Upper lobe of left lung (tissue), 6 donors: ENCODE data around the gene CCDC13. TPM values are rescaled to one million over a fixed set of nuclear protein-coding genes. Genes with fewer than 3 reads are reported as not detected.

ENCODE experiments used
- ATAC-seq, 2 donors: fragments of 200-7000 bp; cut with Tn5 transposase; one replicate each; pipeline ENCODE4 v1.9.1; 2022; ENCODE audit warnings: mild to moderate bottlenecking in 2 of 2, moderate library complexity in 2 of 2; ENCODE audit not compliant: low FRiP score in 2 of 2
- DNase-seq, 2 donors: peaks; one replicate each; pipeline ENCODE4 v3.0.0-alpha.2; 2019 to 2020
- H3K27ac ChIP-seq, 4 donors: fragments of 200-600 bp; sonication (generic); one replicate each; pipeline ENCODE4 v1.5.1; 2016 to 2019
- H3K27me3 ChIP-seq, 4 donors: fragments of 200-600 bp; sonication (generic); one replicate each; pipeline ENCODE4 v1.5.1; 2017 to 2019
- H3K36me3 ChIP-seq, 4 donors: fragments of 200-600 bp; sonication (generic); one replicate each; pipeline ENCODE4 v1.5.1; 2016 to 2019
- H3K4me1 ChIP-seq, 4 donors: fragments of 200-600 bp; sonication (generic); one replicate each; pipeline ENCODE4 v1.5.1; 2018 to 2019
- H3K4me3 ChIP-seq, 4 donors: fragments of 200-600 bp; sonication (generic); one replicate each; pipeline ENCODE4 v1.5.1; 2017 to 2019; ENCODE audit warnings: mild to moderate bottlenecking in 2 of 4, moderate library complexity in 1 of 4
- H3K9me3 ChIP-seq, 4 donors: fragments of 200-600 bp; sonication (generic); one replicate each; pipeline ENCODE4 v1.5.1; 2018 to 2019
- CTCF ChIP-seq, 6 experiments: fragments of 450-650 bp in 4 of 6; fragments of 200-600 bp in 2 of 6; sonication (generic) in 2 of 6; IDR thresholded peaks; one replicate each; pipeline ENCODE4 v1.5.1; 2016 to 2019; ENCODE audit warnings: antibody characterized with exemption in 6 of 6
- EP300 ChIP-seq, 4 donors: sonication (generic); formaldehyde crosslinking; IDR thresholded peaks; one replicate each; pipeline ENCODE4 v1.5.1; 2017; ENCODE audit warnings: antibody characterized with exemption in 4 of 4, control low read depth in 2 of 4
- POLR2A ChIP-seq, 4 donors: fragments of 450-650 bp; IDR thresholded peaks; one replicate each; pipeline ENCODE4 v1.5.1; 2016 to 2017; ENCODE audit warnings: antibody characterized with exemption in 4 of 4, mild to moderate bottlenecking in 2 of 4
- POLR2AphosphoS5 ChIP-seq, 2 donors: sonication (generic); formaldehyde crosslinking; IDR thresholded peaks; one replicate each; pipeline ENCODE4 v1.5.1; 2017; ENCODE audit warnings: antibody characterized with exemption in 2 of 2
- WGBS, 2 donors: methylation state at CpG; one replicate each; pipeline ENCODE4 v1.1.5; 2017 to 2018; 5-methylcytosine and 5-hydroxymethylcytosine counted together
- total RNA-seq, 6 donors: library from RNA; depleted of rRNA in 4 of 6; stranded (reverse); fragments of >200 nt in 4 of 6; gene quantifications; one replicate each; pipeline versions ENCODE4 v1.1.0 to v1.2.1, GENCODE V29; 2016 to 2021
- donor health status: DM: no; HTN: no; CAD: no; lungs with moderate emphysema.
- donor health status: DM: no; HTN: yes; CAD: no; lungs with severe emphysema.

CCDC13 gene
- total RNA-seq, 6 donors from 2014 or later: 2.1 to 12.8 (median 3.0) TPM

DNA sequence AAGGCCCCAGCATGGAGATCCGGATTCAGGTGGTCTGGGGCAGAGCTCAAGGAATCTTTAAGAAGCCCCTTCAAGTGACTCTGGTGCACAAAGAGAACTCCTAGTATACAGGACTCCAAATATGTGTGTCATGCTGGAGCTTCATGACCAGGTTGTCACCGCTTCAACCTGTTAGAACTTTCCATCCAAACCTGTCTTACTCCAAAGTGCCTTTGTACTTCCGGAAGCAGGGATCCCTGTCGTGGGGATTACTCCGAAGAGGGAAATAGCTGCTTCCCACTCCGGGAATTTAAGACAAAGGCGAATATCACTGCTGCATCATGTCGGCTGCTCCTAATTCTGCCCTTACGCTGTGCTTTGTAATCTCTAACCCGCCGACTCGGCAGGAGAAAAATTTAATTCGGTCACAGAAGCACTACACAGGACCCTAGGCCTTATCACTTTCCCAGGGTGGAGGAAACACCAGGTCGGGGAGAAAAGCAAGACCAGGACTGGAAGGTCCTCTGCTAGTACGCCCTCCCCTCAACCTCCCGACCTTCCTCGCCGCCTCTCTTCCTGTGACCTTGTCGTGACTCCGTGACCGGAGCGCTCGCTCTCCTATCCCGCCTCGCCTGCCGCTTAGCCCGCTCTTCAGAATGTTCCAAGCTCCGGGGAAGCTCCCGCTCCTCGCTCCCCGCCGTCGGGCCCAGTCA, 30.5 kb upstream of the CCDC13 start:
- DNase-seq: peak in 1 of 2 donors; percentile 44
- 1 to 4% methylated on average over 17 to 33 of the region's 33 CpGs for WGBS, 2 donors

DNA sequence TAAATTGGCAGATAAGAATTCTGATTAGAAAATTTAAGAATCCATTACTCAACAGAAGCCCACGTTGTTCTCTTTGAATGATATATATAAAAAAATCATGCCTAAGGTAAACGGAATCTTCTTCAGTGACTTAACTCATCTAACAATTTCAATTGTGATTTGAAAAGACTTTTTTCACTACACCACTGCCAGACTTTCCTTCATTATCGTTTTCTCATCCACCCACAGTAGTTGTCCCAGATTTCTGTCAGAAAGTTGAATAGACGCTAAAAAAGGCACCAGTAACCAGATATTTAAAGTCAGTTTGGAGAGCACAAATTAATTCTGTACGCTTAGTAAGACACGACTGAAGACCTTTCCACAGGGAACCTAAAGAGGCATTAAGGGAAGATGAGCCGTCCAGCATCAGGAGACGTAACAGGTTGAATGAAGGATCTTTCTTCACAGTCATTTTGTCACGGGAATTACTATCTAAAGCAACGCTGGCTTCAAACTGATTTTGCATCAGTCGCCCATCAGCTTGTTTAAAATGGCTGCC, 29.9 kb upstream of the CCDC13 start:
- Histone ChIP-seq H3K4me3 (peak overlapping the region; percentile 52 to 77 (median 68)), H3K36me3 (no peaks in the 10 kb centered on the region), H3K27ac (peak overlapping the region; percentile 91 to 98 (median 94)), H3K4me1 (peaks cover 26 to 44% (median 32%) of the 10 kb centered on the region in 4 donors), H3K9me3 (no peaks in the 10 kb centered on the region), H3K27me3 (no peaks in the 10 kb centered on the region)
- 55 to 59% methylated on average over 11 of the region's 11 CpGs for WGBS, 2 donors
- no peak for DNase-seq
- TF ChIP-seq EP300 (IDR thresholded peaks at IDR 0.05) (no peak), POLR2AphosphoS5 (IDR thresholded peaks at IDR 0.05) (no peak), CTCF (IDR thresholded peaks at IDR 0.05) (no peak), POLR2A (IDR thresholded peaks at IDR 0.05) (no peak)
- no peak for ATAC-seq

More for the DNA sequence above, 30.5 kb upstream of the CCDC13 start:
- ATAC-seq: peak; percentile 61 to 68
- Histone ChIP-seq H3K27ac (peak overlapping the region; percentile 91 to 98 (median 94)), H3K36me3 (no peaks in the 10 kb centered on the region), H3K27me3 (no peaks in the 10 kb centered on the region), H3K9me3 (no peaks in the 10 kb centered on the region), H3K4me3 (peak overlapping the region; percentile 52 to 77 (median 68)), H3K4me1 (peaks cover 26 to 44% (median 32%) of the 10 kb centered on the region in 4 donors)
- TF ChIP-seq EP300 (IDR thresholded peaks at IDR 0.05): no peak
- no peak for TF ChIP-seq CTCF (IDR thresholded peaks at IDR 0.05)

DNA sequence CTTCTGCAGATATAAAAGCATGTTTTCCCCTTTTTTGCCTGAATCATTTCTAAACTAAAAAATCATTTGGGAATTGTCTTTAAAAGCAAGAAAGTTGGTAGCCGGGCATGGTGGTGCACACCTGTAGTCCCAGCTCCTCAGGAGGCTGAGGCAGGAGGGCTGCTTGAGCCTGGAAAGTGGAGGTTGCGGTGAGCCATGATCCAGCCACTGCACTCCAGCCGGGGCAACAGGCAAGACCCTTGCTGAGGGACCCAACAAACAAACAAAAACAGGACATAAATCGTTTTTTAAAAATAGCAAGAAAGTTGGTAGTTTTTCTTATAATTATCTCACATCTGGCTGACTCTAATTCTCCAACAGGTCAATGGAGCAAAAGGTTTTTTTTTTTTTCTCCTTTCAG, 28.7 kb upstream of the CCDC13 start:
- no peak for TF ChIP-seq POLR2A (IDR thresholded peaks at IDR 0.05)
- TF ChIP-seq EP300 (IDR thresholded peaks at IDR 0.05): no peak
- TF ChIP-seq CTCF (IDR thresholded peaks at IDR 0.05): no peak
- TF ChIP-seq POLR2AphosphoS5 (IDR thresholded peaks at IDR 0.05): no peak
- Histone ChIP-seq H3K4me3 (no peak overlapping the region), H3K4me1 (peaks cover 26 to 44% (median 32%) of the 10 kb centered on the region in 4 donors), H3K9me3 (no peaks in the 10 kb centered on the region), H3K27me3 (no peaks in the 10 kb centered on the region), H3K36me3 (no peaks in the 10 kb centered on the region), H3K27ac (no peak overlapping the region)
- WGBS, 2 donors: 88 to 90% methylated on average over 4 of the region's 4 CpGs
- DNase-seq (no peak), ATAC-seq (no peak)

- DNase-seq (no peak), ATAC-seq (no peak)
- Histone ChIP-seq H3K4me1 (peaks cover 26 to 44% (median 32%) of the 10 kb centered on the region in 4 donors), H3K4me3 (no peak overlapping the region), H3K9me3 (no peaks in the 10 kb centered on the region), H3K27me3 (no peaks in the 10 kb centered on the region), H3K36me3 (no peaks in the 10 kb centered on the region), H3K27ac (peak overlapping the region in 2 of 4 donors; percentile 23 to 42)
- TF ChIP-seq EP300 (IDR thresholded peaks at IDR 0.05): no peak
- TF ChIP-seq POLR2A (IDR thresholded peaks at IDR 0.05): no peak
- no peak for TF ChIP-seq CTCF (IDR thresholded peaks at IDR 0.05)
- no peak for TF ChIP-seq POLR2AphosphoS5 (IDR thresholded peaks at IDR 0.05)
- WGBS, 2 donors: 66 to 71% methylated on average over 3 of the region's 3 CpGs
These were observed 28.1 kb upstream of the CCDC13 start for GRCh38 chr3:42801048-42801620.
